GOT3 (cell line): ENCODE results near the gene FAM13A.
A peak's percentile ranks its signal among the peaks of the same experiment; 100 is the strongest.

Experiments
- DNase-seq: peaks from one replicate; lab custom pipeline; 2025; ENCODE audit warnings: mixed read lengths; lab: John Stamatoyannopoulos, UW

The FAM13A gene

DNA sequence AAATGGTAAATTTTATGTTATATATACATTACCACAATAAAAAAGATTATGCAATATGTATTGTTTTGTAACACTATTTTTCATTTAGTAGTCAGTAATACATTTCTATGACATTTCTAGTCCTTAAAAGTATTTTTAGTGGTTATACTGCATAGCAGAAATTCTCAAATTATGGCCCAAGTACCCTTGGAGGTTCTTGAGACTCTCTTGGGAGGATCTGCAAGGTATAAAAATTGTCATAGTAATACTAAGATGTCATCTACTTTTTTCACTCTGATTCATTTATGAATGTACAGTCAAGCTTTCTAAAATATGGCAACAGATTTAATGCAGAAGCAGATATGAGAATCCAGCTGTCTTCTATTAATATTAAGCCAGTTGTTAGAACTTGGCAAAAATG, 220.8 kb downstream of the FAM13A start:
- no peak for DNase-seq

GRCh38 chr4:88831031-88831430, 226.0 kb downstream of the FAM13A start:
- no peak for DNase-seq

DNA sequence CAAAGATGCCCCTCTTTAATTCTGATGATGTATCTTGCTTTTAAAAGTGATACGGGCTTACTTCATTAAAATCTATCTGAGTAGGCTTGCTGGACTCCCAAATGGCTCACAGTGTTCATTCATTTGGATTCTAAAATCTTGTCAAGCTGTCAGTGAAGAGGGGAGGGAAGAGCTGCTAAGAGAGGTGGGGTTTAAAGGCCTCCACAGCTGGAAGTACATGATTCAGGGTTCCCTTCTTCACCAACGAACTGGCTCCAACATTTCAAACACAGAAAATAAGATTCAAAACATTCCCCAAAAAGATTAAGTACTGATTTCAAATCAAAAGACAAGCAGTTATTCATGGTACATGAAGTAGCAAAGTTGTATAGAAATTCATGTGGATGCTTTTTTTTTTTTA, 226.4 kb downstream of the FAM13A start:
- DNase-seq: no peak

GRCh38 chr4:88828842-88829571, 228.0 kb downstream of the FAM13A start:
- DNase-seq: no peak

DNA sequence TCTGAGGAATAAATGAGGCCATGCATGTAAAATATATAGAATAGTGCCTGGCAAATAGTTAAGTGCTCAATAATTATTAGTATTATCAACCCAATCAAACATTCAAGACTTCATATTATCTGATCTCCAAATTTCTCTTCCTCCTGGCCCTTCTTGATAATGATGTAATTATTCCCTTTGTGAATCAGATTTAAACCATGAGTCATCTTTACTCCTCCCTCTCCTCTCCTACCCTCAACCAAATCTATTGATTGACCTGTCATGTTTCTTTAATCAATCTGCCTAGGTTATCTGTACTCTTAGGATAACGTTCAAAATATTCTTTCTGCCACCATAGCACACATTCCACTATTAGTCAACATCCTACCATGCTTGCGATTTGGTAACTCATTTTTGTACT, 229.5 kb downstream of the FAM13A start:
- no peak for DNase-seq

GRCh38 chr4:88826771-88827170, 230.2 kb downstream of the FAM13A start:
- DNase-seq: no peak

GRCh38 chr4:88825931-88826330, 231.1 kb downstream of the FAM13A start:
- no peak for DNase-seq

GRCh38 chr4:88823058-88823919, 233.7 kb downstream of the FAM13A start:
- peak; percentile 28 for DNase-seq

- no peak for DNase-seq
Measured at GRCh38 chr4:88822034-88822789, 234.8 kb downstream of the FAM13A start.

GRCh38 chr4:88821522-88821921, 235.5 kb downstream of the FAM13A start:
- no peak for DNase-seq

- DNase-seq: no peak
Measured at GRCh38 chr4:88820698-88821415, 236.1 kb downstream of the FAM13A start.

GRCh38 chr4:88819818-88820697, 236.9 kb downstream of the FAM13A start:
- DNase-seq: no peak

GRCh38 chr4:88818631-88819470, 238.1 kb downstream of the FAM13A start:
- no peak for DNase-seq

DNA sequence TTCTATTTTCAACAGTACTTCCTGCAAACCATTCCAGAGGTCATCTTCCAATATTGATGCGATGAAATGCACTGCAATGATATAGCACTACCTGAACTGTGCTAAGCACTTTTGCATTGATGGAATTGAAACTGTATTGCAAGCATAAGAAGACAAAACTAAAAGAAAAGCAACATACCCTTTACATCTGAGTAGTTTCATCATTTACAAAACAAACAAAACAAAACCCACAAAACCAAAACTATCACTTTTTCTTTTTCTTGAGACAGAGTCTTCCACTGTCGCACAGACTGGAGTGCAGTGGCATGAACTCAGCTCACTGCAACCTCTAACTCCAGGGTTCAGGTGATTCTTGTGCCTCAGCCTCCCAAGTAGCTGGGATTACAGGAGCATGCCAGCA, 239.2 kb downstream of the FAM13A start:
- no peak for DNase-seq

DNA sequence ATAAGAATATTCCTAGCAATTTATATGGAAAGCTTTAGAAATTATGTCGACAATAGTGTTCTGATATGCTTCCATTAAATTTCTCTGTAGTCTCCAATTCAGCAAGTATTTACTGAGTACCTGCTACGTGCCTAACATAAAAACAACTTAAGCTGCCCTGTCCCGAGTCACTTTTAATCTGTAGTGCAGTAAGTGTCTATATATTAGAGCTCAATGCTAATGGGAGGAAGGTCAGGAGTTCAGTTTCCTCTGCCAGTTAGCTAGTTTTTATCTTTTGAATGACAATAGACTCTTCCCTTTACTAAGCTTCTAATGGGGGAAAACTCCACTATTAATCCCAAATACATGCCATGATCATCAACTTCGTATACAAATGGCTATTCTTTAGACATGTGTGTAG, 240.6 kb downstream of the FAM13A start:
- DNase-seq: no peak

DNA sequence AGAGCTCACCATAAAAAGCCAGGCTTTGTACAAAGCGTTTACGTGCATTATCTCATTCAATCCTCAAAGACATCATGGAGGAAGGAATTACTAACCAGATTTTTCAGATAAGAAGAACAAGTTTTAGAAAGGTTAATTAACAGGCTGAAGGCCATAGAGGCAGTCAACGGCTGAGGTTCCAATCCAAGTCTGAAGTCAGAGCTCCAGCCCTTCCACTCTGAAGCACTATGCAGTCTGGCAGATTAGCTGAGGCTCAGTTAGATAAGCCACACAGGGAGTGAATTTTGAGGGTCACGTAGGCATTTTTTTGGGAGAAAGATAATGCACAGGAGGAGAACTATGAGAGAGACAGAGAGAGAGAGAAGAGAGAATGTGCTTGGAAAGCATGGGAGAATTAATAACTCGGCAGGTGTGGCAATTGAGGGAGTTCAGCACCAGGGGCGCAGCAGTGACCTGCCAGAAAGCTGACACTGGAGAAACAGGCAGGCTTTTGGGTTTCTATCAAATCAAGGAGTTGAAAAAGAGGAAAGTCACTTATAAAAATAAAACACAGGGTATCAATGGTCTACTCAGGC, 242.9 kb downstream of the FAM13A start:
- DNase-seq: no peak

GRCh38 chr4:88813013-88813412, 244.0 kb downstream of the FAM13A start:
- no peak for DNase-seq

- DNase-seq: no peak
Measured at GRCh38 chr4:88812420-88812819, 244.6 kb downstream of the FAM13A start.

DNA sequence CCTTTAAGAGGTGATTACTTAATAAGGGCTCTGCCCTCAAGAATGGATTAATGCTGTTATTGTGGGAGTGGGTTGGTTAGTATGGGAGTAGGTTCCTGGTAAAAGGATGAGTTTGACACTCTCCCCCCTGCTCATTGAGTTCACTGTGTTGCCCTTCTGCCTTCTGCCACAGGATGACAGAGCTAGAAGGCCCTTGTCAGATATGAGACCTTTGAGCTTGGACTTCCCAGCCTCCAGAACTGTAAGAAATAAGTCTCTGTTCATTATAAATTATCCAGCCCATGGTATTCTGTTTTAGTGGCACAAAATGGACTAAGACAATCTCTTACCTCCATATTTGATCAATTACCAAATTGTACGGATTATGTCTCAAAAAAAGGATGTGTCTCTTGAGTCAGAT, 245.1 kb downstream of the FAM13A start:
- no peak for DNase-seq

GRCh38 chr4:88810325-88810724, 246.7 kb downstream of the FAM13A start:
- no peak for DNase-seq
